SK-N-SH treated with all-trans-retinoic acid at 6 μM for 48 hours (cell line): Measurements from ENCODE around the gene RHEX.
"Not testable (repeated sequence)": the region's sequence is repeated elsewhere in the genome, so short reads cannot be mapped to it uniquely, and the experiment has no call there.

Experiments
- ATAC-seq: fragments of 200-7000 bp; cut with Tn5 transposase; 3 replicates; pipeline ENCODE4 v1.9.1; 2020; ENCODE audit warnings: mild to moderate bottlenecking, moderate library complexity
- ARNTL ChIP-seq: fragments of 450-650 bp; formaldehyde crosslinking; IDR thresholded peaks from 2 replicates; pipeline ENCODE4 v1.5.0; 2020; ENCODE audit warnings: low read depth, mild to moderate bottlenecking, moderate library complexity, borderline replicate concordance
- BACH2 ChIP-seq: fragments of 250-450 bp; sonication (Bioruptor Pico); IDR thresholded peaks from 2 replicates; pipeline ENCODE4 v1.9.0; 2021; ENCODE audit warnings: mild to moderate bottlenecking, borderline replicate concordance
- CSDC2 ChIP-seq: fragments of 250-450 bp; sonication (Bioruptor Pico); IDR thresholded peaks from 2 replicates; pipeline ENCODE4 v1.5.0; 2020; ENCODE audit warnings: mild to moderate bottlenecking, moderate library complexity
- CSRNP3 ChIP-seq: fragments of 250-450 bp; sonication (Bioruptor Pico); IDR thresholded peaks from 2 replicates; pipeline ENCODE4 v1.5.1; 2021; ENCODE audit warnings: mild to moderate bottlenecking, moderate library complexity
- ESRRG ChIP-seq: fragments of 250-450 bp; sonication (Bioruptor Pico); IDR thresholded peaks from 2 replicates; pipeline ENCODE4 v1.6.1; 2021; ENCODE audit warnings: mild to moderate bottlenecking
- ISL1 ChIP-seq: fragments of 250-450 bp; sonication (Bioruptor Pico); IDR thresholded peaks from 2 replicates; pipeline ENCODE4 v2.1.2; 2022; ENCODE audit warnings: mild to moderate bottlenecking, moderate library complexity
- OSR1 ChIP-seq: fragments of 250-450 bp; sonication (Bioruptor Pico); IDR thresholded peaks from 2 replicates; pipeline ENCODE4 v1.8.0; 2022; ENCODE audit warnings: moderate library complexity, mild to moderate bottlenecking, inconsistent platforms
- TCF4 ChIP-seq: fragments of 250-450 bp; sonication (Bioruptor Pico); IDR thresholded peaks from 2 replicates; pipeline ENCODE4 v1.8.0; 2021; ENCODE audit warnings: mild to moderate bottlenecking, moderate library complexity, borderline replicate concordance
- TOX ChIP-seq: fragments of 250-450 bp; sonication (Bioruptor Pico); IDR thresholded peaks from 2 replicates; pipeline ENCODE4 v1.8.0; 2021; ENCODE audit warnings: mild to moderate bottlenecking, moderate library complexity, borderline replicate concordance
- TSHZ2 ChIP-seq: fragments of 250-450 bp; sonication (Bioruptor Pico); IDR thresholded peaks from 2 replicates; pipeline ENCODE4 v1.5.0; 2020; ENCODE audit warnings: mild to moderate bottlenecking, moderate library complexity
- ZC3H10 ChIP-seq: fragments of 250-450 bp; sonication (Bioruptor Pico); IDR thresholded peaks from 2 replicates; pipeline ENCODE4 v1.5.1; 2021; ENCODE audit warnings: mild to moderate bottlenecking, moderate library complexity
- ZFP3 ChIP-seq: fragments of 250-450 bp; sonication (Bioruptor Pico); IDR thresholded peaks from 2 replicates; pipeline ENCODE4 v1.5.0; 2020; ENCODE audit warnings: mild to moderate bottlenecking, moderate library complexity
- ZFP30 ChIP-seq: fragments of 450-650 bp; formaldehyde crosslinking; IDR thresholded peaks from 2 replicates; pipeline ENCODE4 v1.5.0; 2022; ENCODE audit warnings: mild to moderate bottlenecking, moderate library complexity
- ZNF565 ChIP-seq: fragments of 450-650 bp; formaldehyde crosslinking; conservative IDR thresholded peaks from 2 replicates; pipeline ENCODE4 v1.5.0; 2020; ENCODE audit warnings: low read depth, mild to moderate bottlenecking, moderate library complexity
- ZNF8 ChIP-seq: fragments of 450-650 bp; formaldehyde crosslinking; IDR thresholded peaks from 2 replicates; pipeline ENCODE4 v1.5.0; 2020; ENCODE audit warnings: mild to moderate bottlenecking, moderate library complexity
- TF ChIP-seq, protein P1 (sequence below): fragments of 250-450 bp; sonication (Bioruptor Pico); IDR thresholded peaks from 2 replicates; pipeline ENCODE4 v1.8.0; 2021; ENCODE audit warnings: low read depth, mild to moderate bottlenecking, moderate library complexity, borderline replicate concordance

RHEX gene

GRCh38 chr1:206050655-206051235, 2.2 kb upstream of the RHEX start:
- TF ChIP-seq OSR1 (CRISPR knock-in tag), result no peak
- TF ChIP-seq, protein P1, sequence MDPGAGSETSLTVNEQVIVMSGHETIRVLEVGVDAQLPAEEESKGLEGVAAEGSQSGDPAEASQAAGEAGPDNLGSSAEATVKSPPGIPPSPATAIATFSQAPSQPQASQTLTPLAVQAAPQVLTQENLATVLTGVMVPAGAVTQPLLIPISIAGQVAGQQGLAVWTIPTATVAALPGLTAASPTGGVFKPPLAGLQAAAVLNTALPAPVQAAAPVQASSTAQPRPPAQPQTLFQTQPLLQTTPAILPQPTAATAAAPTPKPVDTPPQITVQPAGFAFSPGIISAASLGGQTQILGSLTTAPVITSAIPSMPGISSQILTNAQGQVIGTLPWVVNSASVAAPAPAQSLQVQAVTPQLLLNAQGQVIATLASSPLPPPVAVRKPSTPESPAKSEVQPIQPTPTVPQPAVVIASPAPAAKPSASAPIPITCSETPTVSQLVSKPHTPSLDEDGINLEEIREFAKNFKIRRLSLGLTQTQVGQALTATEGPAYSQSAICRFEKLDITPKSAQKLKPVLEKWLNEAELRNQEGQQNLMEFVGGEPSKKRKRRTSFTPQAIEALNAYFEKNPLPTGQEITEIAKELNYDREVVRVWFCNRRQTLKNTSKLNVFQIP (CRISPR knock-in tag), result no peak
- no peak for TF ChIP-seq BACH2
- no peak for TF ChIP-seq ISL1 (CRISPR knock-in tag)
- no peak for ATAC-seq

DNA sequence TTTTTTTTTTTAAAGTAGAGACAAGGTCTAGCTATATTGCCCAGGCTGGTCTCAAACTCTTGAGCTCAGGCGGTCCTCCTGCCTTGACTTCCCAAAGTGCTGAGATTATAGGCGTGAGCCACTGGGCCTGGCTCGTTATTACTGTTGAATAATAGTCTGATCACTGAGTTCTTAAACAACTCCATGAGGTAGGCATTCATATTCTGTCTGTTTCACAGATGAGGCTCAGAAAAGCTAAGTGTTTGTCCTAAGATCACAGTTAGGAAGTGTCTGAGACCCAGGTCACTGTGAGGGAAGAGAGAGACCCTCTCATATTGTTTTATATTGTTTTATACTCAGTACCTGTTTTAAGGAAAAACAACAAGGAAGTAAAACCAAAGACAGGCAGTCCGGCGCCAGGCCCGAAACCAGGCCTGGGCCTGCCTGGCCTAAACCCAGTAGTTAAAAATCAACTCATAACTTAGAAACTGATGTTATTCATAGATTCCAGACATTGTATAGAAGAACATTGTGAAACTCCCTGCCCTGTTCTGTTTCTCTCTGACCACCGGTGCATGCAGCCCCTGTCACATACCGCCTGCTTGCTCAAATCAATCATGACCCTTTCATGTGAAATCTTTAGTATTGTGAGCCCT, 625 bp upstream of the RHEX start:
- ATAC-seq, result not testable (repeated sequence)

- ATAC-seq, result not testable (repeated sequence)
Measured at GRCh38 chr1:206053616-206054015, 643 bp downstream of the RHEX start.

DNA sequence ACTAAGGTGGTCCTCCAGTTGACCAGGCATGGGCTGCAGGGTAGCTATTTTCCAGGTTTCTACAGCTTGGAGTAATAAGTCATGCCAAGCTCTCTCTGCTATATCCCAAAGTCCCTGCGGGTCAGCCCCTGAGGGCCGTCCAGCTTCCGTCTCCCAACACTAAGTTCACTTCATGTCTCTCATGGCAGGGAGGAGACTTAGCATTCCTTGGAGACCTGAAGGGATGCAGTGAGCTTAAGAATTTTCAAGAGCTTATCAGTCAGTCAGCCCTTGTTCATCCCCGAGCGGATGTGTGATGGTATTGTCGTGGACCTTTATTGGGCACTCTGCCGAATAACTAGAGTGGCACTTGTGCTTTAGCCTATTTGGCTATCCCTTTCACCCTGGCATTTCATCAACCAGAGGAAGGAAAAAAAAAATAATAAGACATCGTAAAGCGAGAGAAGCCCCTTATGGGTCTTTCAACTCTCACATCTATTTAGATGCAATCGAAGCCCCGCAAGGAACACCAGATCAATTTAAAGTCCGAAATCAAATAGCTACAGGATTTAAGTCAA, 2.2 kb downstream of the RHEX start:
- ATAC-seq, result not testable (repeated sequence)

GRCh38 chr1:206055639-206056323, 2.8 kb downstream of the RHEX start:
- ATAC-seq, result not testable (repeated sequence)

DNA sequence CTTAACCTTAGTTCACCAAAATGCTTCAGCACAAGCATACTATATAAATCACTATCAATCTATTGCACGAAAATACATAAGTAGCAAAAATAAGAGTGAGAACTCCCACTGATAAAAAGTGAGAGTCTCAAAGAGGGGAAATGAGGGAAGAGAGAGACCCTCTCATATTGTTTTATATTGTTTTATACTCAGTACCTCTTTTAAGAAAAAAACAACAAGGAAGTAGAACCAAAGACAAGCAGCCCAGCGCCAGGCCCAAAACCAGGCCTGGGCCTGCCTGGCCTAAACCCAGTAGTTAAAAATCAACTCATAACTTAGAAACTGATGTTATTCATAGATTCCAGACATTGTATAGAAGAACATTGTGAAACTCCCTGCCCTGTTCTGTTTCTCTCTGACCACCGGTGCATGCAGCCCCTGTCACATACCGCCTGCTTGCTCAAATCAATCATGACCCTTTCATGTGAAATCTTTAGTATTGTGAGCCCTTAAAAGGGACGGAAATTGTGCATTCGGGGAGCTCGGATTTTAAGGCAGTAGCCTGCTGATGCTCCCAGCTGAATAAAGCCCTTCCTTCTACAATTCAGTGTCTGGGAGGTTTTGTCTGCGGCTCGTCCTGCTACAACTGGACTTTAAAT, 5.4 kb downstream of the RHEX start:
- ATAC-seq, result not testable (repeated sequence)

DNA sequence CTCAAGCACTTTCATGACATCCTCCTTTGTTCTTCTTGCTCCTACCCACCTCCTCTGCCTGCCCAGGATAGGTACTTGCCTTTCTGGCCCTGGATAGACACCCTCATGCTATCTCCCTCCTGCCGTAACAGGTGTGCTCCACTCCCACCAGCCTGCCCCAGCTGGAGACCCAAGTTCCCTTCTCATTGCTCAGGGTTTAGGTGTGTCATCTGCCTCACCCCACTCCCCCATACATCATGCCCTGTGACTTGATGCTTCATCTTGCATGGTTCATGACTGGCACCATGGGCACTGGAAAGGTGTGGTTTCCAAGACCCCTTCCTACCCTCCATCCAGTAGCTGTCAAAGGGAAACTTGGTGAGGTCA, 5.9 kb downstream of the RHEX start:
- ATAC-seq, result no peak
- no peak for TF ChIP-seq ARNTL (CRISPR knock-in tag)
- TF ChIP-seq ZNF8 (CRISPR knock-in tag), result no peak
- no peak for TF ChIP-seq TOX (CRISPR knock-in tag)
- TF ChIP-seq CSDC2 (CRISPR knock-in tag), result no peak
- TF ChIP-seq, protein P1 (CRISPR knock-in tag), result no peak
- no peak for TF ChIP-seq CSRNP3 (CRISPR knock-in tag)
- no peak for TF ChIP-seq OSR1 (CRISPR knock-in tag)
- TF ChIP-seq ISL1 (CRISPR knock-in tag), result no peak
- TF ChIP-seq ESRRG (CRISPR knock-in tag), result no peak
- no peak for TF ChIP-seq TCF4 (CRISPR knock-in tag)
- TF ChIP-seq ZNF565, result no peak
- no peak for TF ChIP-seq ZFP30 (CRISPR knock-in tag)
- no peak for TF ChIP-seq ZFP3 (CRISPR knock-in tag)
- no peak for TF ChIP-seq TSHZ2 (CRISPR knock-in tag)
- TF ChIP-seq ZC3H10 (CRISPR knock-in tag), result no peak
- TF ChIP-seq, all 23 proteins: peak for 0
